HG03520 (cell line): Measurements from ENCODE around the gene RBFOX1.

Experiments used
- ATAC-seq: cut with Tn5 transposase; IDR thresholded peaks from one replicate; pipeline ENCODE4 v1.9.1; 2021; ENCODE audit warnings: mild to moderate bottlenecking, moderate library complexity; ENCODE audit not compliant: unreplicated experiment

RBFOX1 gene

DNA sequence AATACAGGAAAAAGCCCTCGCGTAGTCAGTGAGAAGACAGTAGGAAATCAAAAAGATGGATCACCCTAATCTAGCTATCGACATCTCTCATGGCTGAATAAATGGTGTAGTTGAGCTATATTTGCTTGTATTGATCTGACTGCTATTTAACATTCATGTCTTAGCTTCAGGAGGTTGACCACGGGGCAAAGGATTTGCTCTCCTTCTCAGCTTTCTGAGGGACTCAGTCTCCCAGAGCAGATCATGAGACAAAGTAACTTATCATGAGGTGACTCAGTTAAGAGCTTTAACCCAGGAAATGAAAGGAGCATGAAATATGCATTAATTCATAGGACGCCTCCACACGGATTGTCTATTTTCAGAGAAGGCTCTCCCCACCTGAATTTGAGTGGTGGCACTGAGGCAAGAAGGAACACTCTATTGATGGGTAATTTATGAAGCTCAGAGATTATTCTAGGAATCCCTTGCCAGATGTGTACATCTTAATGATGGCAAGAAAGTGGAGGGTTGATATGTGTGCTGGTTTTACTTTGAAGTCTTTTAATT, 608 bp downstream of the RBFOX1 start:
- ATAC-seq = no peak

- no peak for ATAC-seq
These were observed 2.3 kb downstream of the RBFOX1 start for GRCh38 chr16:7334801-7335560.

DNA sequence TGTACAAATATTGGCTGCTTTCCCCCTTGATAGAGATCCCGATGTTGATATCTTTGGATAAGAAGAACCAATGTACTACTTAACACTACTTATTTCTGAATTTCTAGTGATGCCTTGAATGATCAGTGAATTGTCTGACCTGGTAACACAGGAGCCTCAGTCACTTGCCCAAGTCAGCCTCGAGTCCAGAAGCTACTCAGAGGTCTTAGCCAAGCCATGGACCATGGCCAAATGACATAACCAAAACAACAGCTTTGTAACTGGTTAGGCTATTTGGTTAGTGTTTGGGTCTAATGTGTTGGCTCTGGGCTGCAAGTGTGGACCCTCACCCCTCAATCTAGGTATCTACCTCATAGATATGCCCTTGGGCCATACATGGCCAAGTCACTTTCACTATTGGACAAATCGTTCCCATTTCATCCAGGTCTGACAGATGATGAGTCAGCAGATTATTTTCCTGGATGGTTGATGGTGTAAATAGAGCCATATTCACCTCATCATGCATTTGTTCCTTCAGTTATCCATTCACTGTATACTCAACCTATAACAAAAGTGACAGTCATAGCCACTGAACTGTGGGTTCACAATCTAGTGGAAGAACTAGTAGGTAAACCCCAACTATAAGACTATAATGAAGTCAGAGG, 3.5 kb downstream of the RBFOX1 start:
- no peak for ATAC-seq

GRCh38 chr16:7336742-7337141, 4.1 kb downstream of the RBFOX1 start:
- ATAC-seq = no peak

DNA sequence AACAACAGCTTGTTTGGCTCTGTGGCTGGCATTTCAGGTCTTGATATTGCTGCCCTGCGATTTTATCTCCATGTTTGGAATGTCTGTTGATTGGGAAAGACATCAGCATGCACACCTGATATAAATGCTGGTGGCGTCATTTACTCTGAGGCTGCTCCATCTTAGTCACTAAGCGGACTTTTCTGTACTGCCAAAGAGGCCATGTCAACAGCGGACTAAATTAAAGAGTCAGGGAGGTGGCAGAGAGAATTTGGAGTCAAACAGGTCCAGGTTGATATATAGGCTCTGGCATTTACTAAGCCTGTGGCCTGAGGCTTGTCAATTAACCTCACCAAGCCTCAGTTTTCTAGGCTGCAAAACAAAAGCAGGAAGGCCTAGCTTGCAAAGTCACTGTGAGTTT, 6.2 kb downstream of the RBFOX1 start:
- ATAC-seq = no peak

DNA sequence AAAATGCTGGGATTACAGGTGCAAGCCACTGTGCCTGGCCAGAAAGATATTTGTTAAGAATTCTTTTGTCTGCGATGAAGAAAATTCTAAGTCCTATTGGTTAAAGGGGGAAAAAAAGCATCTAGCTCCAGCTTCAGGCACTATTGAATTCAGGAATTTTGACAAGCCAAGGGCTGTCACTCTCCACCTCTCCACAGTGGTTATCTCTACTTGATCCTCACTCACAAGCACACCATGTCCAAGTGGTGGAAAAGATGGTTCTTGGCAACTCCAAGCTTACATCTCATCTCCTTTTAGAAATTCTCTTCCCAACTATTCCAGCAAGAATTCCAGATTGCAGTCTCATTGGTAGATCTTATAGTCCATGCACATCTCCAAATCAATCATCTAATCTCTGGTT, 7.1 kb downstream of the RBFOX1 start:
- ATAC-seq = no peak

DNA sequence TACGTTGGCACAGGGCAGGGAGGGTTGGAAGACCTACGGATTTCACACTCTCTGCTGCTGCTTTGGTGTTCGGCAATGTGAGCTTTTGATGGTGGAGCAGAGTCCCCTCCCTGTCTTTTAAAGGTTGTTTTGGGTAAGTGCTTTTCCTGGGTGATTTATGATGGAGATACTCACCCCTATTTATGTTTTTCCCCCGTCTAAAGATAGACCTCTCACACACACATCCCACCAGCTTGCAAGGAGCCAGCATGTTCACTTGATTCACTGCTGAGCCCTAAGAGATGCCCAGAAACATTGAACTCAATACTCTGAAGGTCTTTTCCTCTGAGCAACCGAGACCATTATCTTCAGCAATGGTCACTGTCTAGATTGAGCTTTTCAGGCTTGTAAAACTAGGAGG, 8.3 kb downstream of the RBFOX1 start:
- ATAC-seq = no peak

GRCh38 chr16:7342598-7342997, 10.0 kb downstream of the RBFOX1 start:
- no peak for ATAC-seq

DNA sequence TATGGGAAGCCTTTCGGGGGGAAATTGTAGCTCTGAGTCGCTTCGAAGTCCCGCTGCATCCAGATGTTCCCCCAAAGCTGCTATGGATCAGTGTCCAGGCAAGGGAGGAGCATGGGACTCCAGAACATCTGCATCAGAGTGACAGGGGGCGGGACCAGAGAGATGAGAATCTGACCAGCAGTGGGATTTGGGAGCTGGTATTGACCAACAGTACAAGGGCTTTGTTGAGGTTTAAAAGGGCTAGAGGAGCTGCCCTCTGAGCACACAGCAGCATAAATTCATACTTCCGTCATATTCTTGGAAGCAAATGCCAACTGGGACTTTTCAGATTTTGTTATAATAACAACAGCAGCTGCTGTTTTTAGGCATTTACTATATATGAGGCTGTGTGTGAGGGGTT, 10.6 kb downstream of the RBFOX1 start:
- no peak for ATAC-seq

GRCh38 chr16:7344830-7345780, 12.5 kb downstream of the RBFOX1 start:
- no peak for ATAC-seq

DNA sequence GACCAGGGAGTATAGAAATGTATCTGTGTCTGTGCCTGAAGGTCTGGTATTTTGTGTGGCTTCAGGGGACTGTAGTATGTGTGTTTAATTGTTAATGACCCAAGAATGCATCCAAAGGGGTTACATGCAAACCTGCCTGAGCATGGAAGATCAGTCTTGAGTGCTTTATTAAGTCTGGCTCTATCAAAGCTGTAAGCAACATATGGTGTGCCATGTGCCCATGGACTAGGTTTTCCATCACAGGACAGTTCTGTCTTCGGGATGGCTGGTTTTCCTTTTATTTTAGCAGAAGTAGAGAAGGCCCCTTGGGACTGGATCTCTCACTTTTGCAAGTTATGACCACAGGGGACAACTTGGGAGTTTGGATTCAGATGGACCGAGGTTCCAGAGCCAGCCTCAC, 18.2 kb downstream of the RBFOX1 start:
- ATAC-seq = no peak

- no peak for ATAC-seq
These were observed 19.2 kb downstream of the RBFOX1 start for GRCh38 chr16:7351610-7352510.

DNA sequence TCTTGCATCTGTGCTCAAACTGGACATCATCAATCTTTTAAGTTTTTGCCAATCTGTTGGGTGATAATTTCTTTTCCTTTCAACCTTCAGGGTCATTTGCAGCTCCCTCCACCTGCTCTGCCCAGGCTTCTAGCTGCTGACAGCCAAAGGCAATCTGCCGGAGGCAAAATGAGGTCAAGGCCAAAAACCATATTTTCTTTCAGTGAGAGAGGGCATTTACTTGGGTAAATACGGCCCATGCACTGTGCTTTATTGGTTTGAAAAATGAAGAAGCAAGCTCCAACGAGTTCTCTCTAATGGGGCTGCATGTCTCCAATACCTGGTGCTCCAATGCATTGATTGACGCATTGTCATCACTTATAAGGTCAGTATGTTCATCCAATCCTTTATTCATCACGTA, 23.1 kb downstream of the RBFOX1 start:
- ATAC-seq = no peak

DNA sequence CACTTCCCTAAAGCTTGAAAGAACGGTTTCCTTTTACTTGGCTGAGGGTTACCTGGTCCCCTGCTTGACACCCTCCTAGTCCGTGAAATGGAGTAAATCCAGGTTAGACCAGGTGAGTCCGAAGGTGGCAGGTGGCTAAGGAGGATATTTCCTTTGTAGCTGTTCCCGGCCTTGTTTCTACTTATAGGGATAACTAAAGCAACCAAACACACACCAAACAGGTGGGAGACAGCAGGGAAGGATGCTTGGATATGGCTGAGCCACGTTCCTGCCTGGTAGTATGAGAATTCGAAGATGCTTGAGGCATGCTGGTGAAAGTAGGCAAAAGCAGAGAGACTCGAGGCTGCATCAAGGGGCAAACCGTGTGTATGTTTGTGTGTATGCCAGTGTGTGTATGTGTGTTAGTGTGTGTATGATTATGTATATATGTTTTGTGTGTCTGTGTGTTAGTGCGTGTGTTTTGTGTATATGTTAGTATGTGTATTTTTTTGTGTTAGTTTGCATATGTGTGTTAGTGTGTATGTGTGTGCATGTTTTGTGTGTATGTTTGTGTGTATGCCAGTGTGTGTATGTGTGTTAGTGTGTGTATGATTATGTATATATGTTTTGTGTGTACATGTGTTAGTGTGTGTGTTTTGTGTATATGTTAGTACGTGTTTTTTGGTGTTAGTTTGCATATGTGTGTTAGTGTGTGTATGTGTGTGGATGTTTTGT, 28.9 kb downstream of the RBFOX1 start:
- ATAC-seq = no peak

GRCh38 chr16:7362231-7362630, 29.6 kb downstream of the RBFOX1 start:
- no peak for ATAC-seq

GRCh38 chr16:7363422-7364417, 31.1 kb downstream of the RBFOX1 start:
- ATAC-seq = no peak

- ATAC-seq = no peak
These were observed 33.4 kb downstream of the RBFOX1 start for GRCh38 chr16:7366041-7366440.
